ENCODE data around the gene PSMC2.
"Not testable (repeated sequence)": the region's sequence is repeated elsewhere in the genome, so short reads cannot be mapped to it uniquely, and the experiment has no call there.

DNA sequence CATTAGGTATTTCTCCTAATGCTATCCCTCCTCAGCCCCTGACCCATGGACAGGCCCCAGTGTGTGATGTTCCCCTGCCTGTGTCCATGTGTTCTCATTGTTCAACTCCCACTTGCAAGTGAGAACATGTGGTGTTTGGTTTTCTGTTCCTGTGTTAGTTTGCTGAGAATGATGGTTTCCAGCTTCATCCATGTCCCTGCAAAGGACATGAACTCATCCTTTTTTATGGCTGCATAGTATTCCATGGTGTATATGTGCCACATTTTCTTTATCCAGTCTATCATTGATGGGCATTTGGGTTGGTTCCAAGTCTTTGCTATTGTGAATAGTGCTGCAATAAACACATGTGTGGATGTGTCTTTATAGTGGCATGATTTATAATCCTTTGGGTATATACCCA is 52.2 kb downstream of the PSMC2 start:
- TF ChIP-seq NR2C2 (CRISPR knock-in tag; IDR thresholded peaks at IDR 0.05); ZNF396 (CRISPR knock-in tag; IDR thresholded peaks at IDR 0.05; ENCODE audit: borderline replicate concordance); PRRX2 (CRISPR knock-in tag; IDR thresholded peaks at IDR 0.05); IRF2 (CRISPR knock-in tag; IDR thresholded peaks at IDR 0.05; ENCODE audit: borderline replicate concordance, low read depth); ZNF263 (CRISPR knock-in tag; IDR thresholded peaks at IDR 0.05; ENCODE audit: low read depth); ESRRA (CRISPR knock-in tag; IDR thresholded peaks at IDR 0.05; ENCODE audit: borderline replicate concordance); MXD4 (CRISPR knock-in tag; IDR thresholded peaks at IDR 0.05; ENCODE audit: borderline replicate concordance): not testable (repeated sequence)
- TF ChIP-seq, protein P1, sequence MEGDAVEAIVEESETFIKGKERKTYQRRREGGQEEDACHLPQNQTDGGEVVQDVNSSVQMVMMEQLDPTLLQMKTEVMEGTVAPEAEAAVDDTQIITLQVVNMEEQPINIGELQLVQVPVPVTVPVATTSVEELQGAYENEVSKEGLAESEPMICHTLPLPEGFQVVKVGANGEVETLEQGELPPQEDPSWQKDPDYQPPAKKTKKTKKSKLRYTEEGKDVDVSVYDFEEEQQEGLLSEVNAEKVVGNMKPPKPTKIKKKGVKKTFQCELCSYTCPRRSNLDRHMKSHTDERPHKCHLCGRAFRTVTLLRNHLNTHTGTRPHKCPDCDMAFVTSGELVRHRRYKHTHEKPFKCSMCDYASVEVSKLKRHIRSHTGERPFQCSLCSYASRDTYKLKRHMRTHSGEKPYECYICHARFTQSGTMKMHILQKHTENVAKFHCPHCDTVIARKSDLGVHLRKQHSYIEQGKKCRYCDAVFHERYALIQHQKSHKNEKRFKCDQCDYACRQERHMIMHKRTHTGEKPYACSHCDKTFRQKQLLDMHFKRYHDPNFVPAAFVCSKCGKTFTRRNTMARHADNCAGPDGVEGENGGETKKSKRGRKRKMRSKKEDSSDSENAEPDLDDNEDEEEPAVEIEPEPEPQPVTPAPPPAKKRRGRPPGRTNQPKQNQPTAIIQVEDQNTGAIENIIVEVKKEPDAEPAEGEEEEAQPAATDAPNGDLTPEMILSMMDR (IDR thresholded peaks at IDR 0.05): not testable (repeated sequence)
- TF ChIP-seq, protein P2, sequence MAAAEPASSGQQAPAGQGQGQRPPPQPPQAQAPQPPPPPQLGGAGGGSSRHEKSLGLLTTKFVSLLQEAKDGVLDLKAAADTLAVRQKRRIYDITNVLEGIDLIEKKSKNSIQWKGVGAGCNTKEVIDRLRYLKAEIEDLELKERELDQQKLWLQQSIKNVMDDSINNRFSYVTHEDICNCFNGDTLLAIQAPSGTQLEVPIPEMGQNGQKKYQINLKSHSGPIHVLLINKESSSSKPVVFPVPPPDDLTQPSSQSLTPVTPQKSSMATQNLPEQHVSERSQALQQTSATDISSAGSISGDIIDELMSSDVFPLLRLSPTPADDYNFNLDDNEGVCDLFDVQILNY (CRISPR knock-in tag; IDR thresholded peaks at IDR 0.05): not testable (repeated sequence)

All from WTC11 (cell line).